Smooth muscle cell (in vitro differentiated cells): ENCODE measurements around the gene EPHB2. TPM values are rescaled to one million over a fixed set of nuclear protein-coding genes. Genes with fewer than 3 reads are reported as not detected.

Experiments
- DNase-seq: peaks from one replicate; lab custom pipeline; 2025; ENCODE audit not compliant: unreplicated experiment; lab: John Stamatoyannopoulos, UW
- H2AFZ ChIP-seq: fragments of 200-600 bp; sonication (generic); 2 replicates; pipeline ENCODE4 v1.6.0; 2016; ENCODE audit warnings: antibody characterized with exemption, low read depth, mild to moderate bottlenecking
- H3F3A ChIP-seq: fragments of 200-600 bp; sonication (generic); 2 replicates; pipeline ENCODE4 v1.6.0; 2017; ENCODE audit warnings: antibody characterized with exemption, low read depth
- H3K27ac ChIP-seq: fragments of 200-600 bp; sonication (generic); 2 replicates; pipeline ENCODE4 v1.5.1; 2016; ENCODE audit warnings: low read depth, mild to moderate bottlenecking
- H3K27me3 ChIP-seq: fragments of 200-600 bp; sonication (generic); 2 replicates; pipeline ENCODE4 v1.6.1; 2016; ENCODE audit warnings: low read depth, mild to moderate bottlenecking
- H3K36me3 ChIP-seq: fragments of 200-600 bp; sonication (generic); 2 replicates; pipeline ENCODE4 v1.5.1; 2016; ENCODE audit warnings: low read depth
- H3K4me1 ChIP-seq: fragments of 200-600 bp; sonication (generic); 2 replicates; pipeline ENCODE4 v1.5.1; 2016; ENCODE audit warnings: low read depth
- H3K4me2 ChIP-seq: fragments of 200-600 bp; sonication (generic); 2 replicates; pipeline ENCODE4 v1.6.0; 2016; ENCODE audit warnings: mild to moderate bottlenecking
- H3K4me3 ChIP-seq: fragments of 200-600 bp; sonication (generic); 2 replicates; pipeline ENCODE4 v1.5.1; 2016; ENCODE audit warnings: mild to moderate bottlenecking
- H3K79me2 ChIP-seq: fragments of 200-600 bp; sonication (generic); 2 replicates; pipeline ENCODE4 v1.6.0; 2016; ENCODE audit warnings: low read depth, mild to moderate bottlenecking
- H3K9ac ChIP-seq: fragments of 200-600 bp; sonication (generic); 2 replicates; pipeline ENCODE4 v1.6.0; 2016; ENCODE audit warnings: low read depth
- H3K9me3 ChIP-seq: fragments of 200-600 bp; sonication (generic); replicated peaks from 2 replicates; pipeline ENCODE4 v1.5.1; 2016; ENCODE audit warnings: low read depth
- H4K20me1 ChIP-seq: fragments of 200-600 bp; sonication (generic); 2 replicates; pipeline ENCODE4 v1.6.0; 2016; ENCODE audit warnings: low read depth
- WGBS: methylation state at CpG from one replicate; pipeline ENCODE4 v1.1.7; 2016; ENCODE audit warnings: low lambda C conversion rate; 5-methylcytosine and 5-hydroxymethylcytosine counted together
- polyA plus RNA-seq: library from polyadenylated mRNA; unstranded; fragments of >200 nt; fragmentation: Nextera tagmentation; extraction: Ambion mirVana; gene quantifications from 2 replicates; pipeline ENCODE4 v1.2.1, GENCODE V29; 2016
- total RNA-seq: library from RNA; depleted of rRNA; stranded (reverse); fragments of >200 nt; gene quantifications from 2 replicates; pipeline ENCODE4 v1.2.3, GENCODE V29; 2014
- TF ChIP-seq, protein P1 (sequence below): fragments of 200-600 bp; sonication (generic); IDR thresholded peaks from 2 replicates; pipeline ENCODE4 v1.5.1; 2017; ENCODE audit warnings: borderline replicate concordance, mild to moderate bottlenecking, antibody characterized with exemption; ENCODE audit not compliant: insufficient read depth, poor library complexity, severe bottlenecking

The EPHB2 gene
- total and polyA plus RNA-seq, 2 experiments from 2014 or later, result 1.1 to 6.7 TPM

DNA sequence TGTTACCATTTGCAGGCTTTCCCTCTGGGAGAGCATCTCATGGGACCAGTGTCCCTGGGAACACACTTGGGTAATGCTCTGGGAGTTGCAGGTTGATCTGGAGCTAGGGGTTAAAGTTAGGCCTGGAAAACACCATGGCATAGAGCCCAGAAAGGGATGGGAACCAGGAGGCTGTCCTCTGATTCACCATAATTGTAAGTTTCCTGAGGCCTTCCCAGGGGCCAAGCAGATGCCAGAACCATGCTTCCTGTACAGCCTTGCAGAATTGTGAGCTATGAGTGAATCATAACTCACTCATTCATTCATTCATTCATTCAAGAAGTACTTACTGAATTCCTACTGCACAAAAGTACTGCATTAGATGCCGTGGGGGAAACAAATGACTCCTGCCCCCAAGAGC lies 212.0 kb downstream of the EPHB2 start:
- no peaks in the 10 kb centered on the region for H3K4me1 ChIP-seq
- peaks cover 13% of the 10 kb centered on the region for H3K27me3 ChIP-seq
- no peaks in the 10 kb centered on the region for H3K9me3 ChIP-seq
- H4K20me1 ChIP-seq, result no peaks in the 10 kb centered on the region
- H3K4me2 ChIP-seq, result no peak overlapping the region
- H3K27ac ChIP-seq, result no peak overlapping the region
- no peak overlapping the region for H2AFZ ChIP-seq
- H3K9ac ChIP-seq, result no peak overlapping the region
- TF ChIP-seq, protein P1, sequence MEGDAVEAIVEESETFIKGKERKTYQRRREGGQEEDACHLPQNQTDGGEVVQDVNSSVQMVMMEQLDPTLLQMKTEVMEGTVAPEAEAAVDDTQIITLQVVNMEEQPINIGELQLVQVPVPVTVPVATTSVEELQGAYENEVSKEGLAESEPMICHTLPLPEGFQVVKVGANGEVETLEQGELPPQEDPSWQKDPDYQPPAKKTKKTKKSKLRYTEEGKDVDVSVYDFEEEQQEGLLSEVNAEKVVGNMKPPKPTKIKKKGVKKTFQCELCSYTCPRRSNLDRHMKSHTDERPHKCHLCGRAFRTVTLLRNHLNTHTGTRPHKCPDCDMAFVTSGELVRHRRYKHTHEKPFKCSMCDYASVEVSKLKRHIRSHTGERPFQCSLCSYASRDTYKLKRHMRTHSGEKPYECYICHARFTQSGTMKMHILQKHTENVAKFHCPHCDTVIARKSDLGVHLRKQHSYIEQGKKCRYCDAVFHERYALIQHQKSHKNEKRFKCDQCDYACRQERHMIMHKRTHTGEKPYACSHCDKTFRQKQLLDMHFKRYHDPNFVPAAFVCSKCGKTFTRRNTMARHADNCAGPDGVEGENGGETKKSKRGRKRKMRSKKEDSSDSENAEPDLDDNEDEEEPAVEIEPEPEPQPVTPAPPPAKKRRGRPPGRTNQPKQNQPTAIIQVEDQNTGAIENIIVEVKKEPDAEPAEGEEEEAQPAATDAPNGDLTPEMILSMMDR, result no peak
- no peak for DNase-seq
- no peak overlapping the region for H3K4me3 ChIP-seq
- no peaks in the 10 kb centered on the region for H3K79me2 ChIP-seq
- H3F3A ChIP-seq, result no peaks in the 10 kb centered on the region
- H3K36me3 ChIP-seq, result no peaks in the 10 kb centered on the region
- 100% methylated on average over 1 of the region's 1 CpG for WGBS

DNA sequence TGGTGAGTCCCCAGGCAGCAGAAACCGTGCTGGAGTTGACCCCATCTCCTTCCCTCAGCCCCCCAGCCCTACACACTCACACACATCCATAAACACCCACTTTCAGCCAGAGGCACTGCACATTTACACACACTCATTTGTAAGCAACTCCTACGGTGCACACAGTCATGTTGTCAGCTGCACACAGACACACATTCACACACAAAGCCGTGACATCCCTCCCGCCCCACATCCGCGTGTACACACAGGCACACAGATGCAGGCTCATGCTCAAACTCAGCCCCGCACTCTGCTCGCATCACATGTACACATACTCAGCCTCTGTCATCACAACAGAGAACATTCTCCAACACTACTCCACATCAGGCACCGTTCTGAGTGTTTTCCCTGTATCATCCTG lies 214.5 kb downstream of the EPHB2 start:
- no peak overlapping the region for H3K4me3 ChIP-seq
- no peaks in the 10 kb centered on the region for H3K4me1 ChIP-seq
- peaks cover 21% of the 10 kb centered on the region for H3K27me3 ChIP-seq
- H2AFZ ChIP-seq, result no peak overlapping the region
- no peaks in the 10 kb centered on the region for H4K20me1 ChIP-seq
- no peak overlapping the region for H3K4me2 ChIP-seq
- no peaks in the 10 kb centered on the region for H3K79me2 ChIP-seq
- no peak overlapping the region for H3K9ac ChIP-seq
- H3K36me3 ChIP-seq, result no peaks in the 10 kb centered on the region
- TF ChIP-seq, protein P1, result no peak
- no peaks in the 10 kb centered on the region for H3F3A ChIP-seq
- H3K27ac ChIP-seq, result no peak overlapping the region
- no peaks in the 10 kb centered on the region for H3K9me3 ChIP-seq
- DNase-seq, result no peak
- 85% methylated on average over 9 of the region's 9 CpGs for WGBS

GRCh38 chr1:22930240-22930912 lies 219.7 kb downstream of the EPHB2 start:
- peaks cover 5% of the 10 kb centered on the region for H3K4me1 ChIP-seq
- H4K20me1 ChIP-seq, result no peaks in the 10 kb centered on the region
- H3K36me3 ChIP-seq, result no peaks in the 10 kb centered on the region
- no peak overlapping the region for H3K4me3 ChIP-seq
- no peaks in the 10 kb centered on the region for H3F3A ChIP-seq
- no peak overlapping the region for H3K4me2 ChIP-seq
- no peak overlapping the region for H2AFZ ChIP-seq
- 47% methylated on average over 11 of the region's 11 CpGs for WGBS
- TF ChIP-seq, protein P1, result peak; percentile 74
- H3K27me3 ChIP-seq, result peaks cover 21% of the 10 kb centered on the region
- H3K9me3 ChIP-seq, result no peaks in the 10 kb centered on the region
- no peaks in the 10 kb centered on the region for H3K79me2 ChIP-seq
- no peak overlapping the region for H3K27ac ChIP-seq
- no peak for DNase-seq
- no peak overlapping the region for H3K9ac ChIP-seq

DNA sequence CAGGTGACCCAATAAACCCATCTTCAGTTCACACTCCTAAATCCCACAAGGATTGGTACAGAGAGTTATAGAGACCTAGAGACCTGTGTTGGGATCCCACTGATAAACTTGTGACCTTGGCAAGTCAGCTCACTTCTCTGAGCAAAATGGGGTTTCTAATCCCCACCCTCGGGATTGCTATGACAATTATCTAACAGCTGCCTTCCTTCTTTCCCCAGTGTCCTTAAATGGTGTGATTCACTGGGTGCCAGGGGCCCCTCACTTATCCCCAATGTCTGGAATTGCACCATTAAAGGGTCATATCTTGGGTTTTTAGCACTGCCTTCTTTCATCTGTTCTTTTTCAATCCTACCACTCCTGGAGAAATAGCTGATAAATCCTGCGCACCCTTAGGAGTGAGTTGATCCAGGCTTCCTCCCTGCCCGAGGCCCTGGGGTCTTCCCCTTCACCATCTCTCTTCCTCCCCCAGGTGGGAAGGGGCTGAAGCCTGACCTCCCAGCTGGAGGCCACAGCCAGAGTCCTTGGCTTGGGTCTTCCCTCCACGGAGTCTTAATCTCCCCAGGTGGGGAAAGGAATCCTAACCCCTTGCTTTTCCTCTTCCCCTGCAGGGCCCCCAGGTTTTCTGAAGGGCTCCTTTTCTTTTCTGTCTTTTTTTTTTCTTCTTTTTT lies 222.3 kb downstream of the EPHB2 start:
- WGBS, result 17% methylated on average over 4 of the region's 4 CpGs
- no peaks in the 10 kb centered on the region for H4K20me1 ChIP-seq
- no peak overlapping the region for H3K27ac ChIP-seq
- no peaks in the 10 kb centered on the region for H3K9me3 ChIP-seq
- no peaks in the 10 kb centered on the region for H3F3A ChIP-seq
- H3K4me1 ChIP-seq, result peaks cover 5% of the 10 kb centered on the region
- H3K79me2 ChIP-seq, result no peaks in the 10 kb centered on the region
- no peaks in the 10 kb centered on the region for H3K36me3 ChIP-seq
- H3K4me2 ChIP-seq, result peak overlapping the region; percentile 36
- H3K9ac ChIP-seq, result no peak overlapping the region
- no peak for DNase-seq
- TF ChIP-seq, protein P1, result no peak
- H3K4me3 ChIP-seq, result no peak overlapping the region
- no peak overlapping the region for H2AFZ ChIP-seq
- H3K27me3 ChIP-seq, result peaks cover 8% of the 10 kb centered on the region
